Cardiac atrium fibroblast (primary cell): ENCODE data around the gene KIAA0930. TPM values are rescaled to one million over a fixed set of nuclear protein-coding genes. Genes with fewer than 3 reads are reported as not detected.

Experiments
- total RNA-seq: library from RNA; depleted of rRNA; stranded (reverse); fragments of >200 nt; gene quantifications from 2 replicates; pipeline ENCODE4 v1.2.3, GENCODE V29; 2015

The KIAA0930 gene
- total RNA-seq, result 21.3 and 32.9 TPM in 2 replicates

GRCh38 chr22:45240810-45241631 lies at the start of gene KIAA0930:
Gene KIAA0930, minus strand, starts transcription at chr22:45240894. Its CDS starts 191 bp downstream, at chr22:45240703.

GRCh38 chr22:45284705-45285262 lies 44.1 kb upstream of the KIAA0930 start, which contains the start of gene UPK3A:
Gene UPK3A, plus strand, starts transcription at chr22:45284949. Its CDS starts 65 bp downstream, at chr22:45285014.

GRCh38 chr22:45163451-45164269 lies 77.0 kb downstream of the KIAA0930 start, which contains the start of gene NUP50:
Gene NUP50, plus strand, starts transcription at chr22:45163925. Its CDS starts 4,253 bp downstream, at chr22:45168178.

Other genes with a start within 250 kb of the KIAA0930 start
- not detected in 2 replicates for gene PHF21B, start 230.9 kb downstream of the KIAA0930 start, total RNA-seq
- gene NUP50, start 77.0 kb downstream of the KIAA0930 start, total RNA-seq, result 28.7 and 43.1 TPM in 2 replicates
- gene UPK3A, start 44.1 kb upstream of the KIAA0930 start, total RNA-seq, result not detected in 2 replicates
- gene FAM118A, start 69.0 kb upstream of the KIAA0930 start, total RNA-seq, result 9.4 and 19.8 TPM in 2 replicates
- gene SMC1B, start 172.7 kb upstream of the KIAA0930 start, total RNA-seq, result not detected in 2 replicates
- 0.32 TPM in 1 of 2 replicates, not detected in the other for gene RIBC2, start 172.8 kb upstream of the KIAA0930 start, total RNA-seq